GM12878 (cell line): ENCODE data around the gene TRAPPC11. TPM values are rescaled to one million over a fixed set of nuclear protein-coding genes. Genes with fewer than 3 reads are reported as not detected.

Experiments used
- ATAC-seq: fragments of 200-7000 bp; cut with Tn5 transposase; 3 replicates; pipeline ENCODE4 v1.9.1; 2020; ENCODE audit warnings: mild to moderate bottlenecking, moderate library complexity
- BruUV-seq: library from RNA; stranded (reverse); fragments of 400-500 nt; replicated peaks from 2 replicates; lab custom pipeline; 2021; lab: Mats Ljungman, UMichigan
- CTCF ChIA-PET: fragments of 300-600 bp; sonication (Branson Sonifier 250); formaldehyde crosslinking; extraction: SDS; loops from one replicate; lab custom pipeline; 2021; ENCODE audit warnings: inconsistent platforms; lab: Yijun Ruan, JAX
- POLR2A ChIA-PET: fragments of 350-600 bp; formaldehyde crosslinking; extraction: SDS; loops from one replicate; lab custom pipeline; 2021; ENCODE audit warnings: inconsistent platforms; lab: Charles Lee
- RAD21 ChIA-PET: fragments of 300-600 bp; sonication (Branson Sonifier 250); formaldehyde crosslinking; loops from one replicate; lab custom pipeline; 2023; ENCODE audit warnings: antibody characterized with exemption; ENCODE audit not compliant: unreplicated experiment; lab: Charles Lee
- SMC1A ChIA-PET: fragments of 300-600 bp; sonication (Branson Sonifier 250); formaldehyde crosslinking; loops from one replicate; lab custom pipeline; 2023; ENCODE audit not compliant: unreplicated experiment, uncharacterized antibody; lab: Charles Lee
- DNase-seq: peaks from one replicate; pipeline ENCODE4 v3.0.0-alpha.2; 2011; ENCODE audit warnings: low read depth, low spot score
- FAIRE-seq: peaks from 3 replicates; lab custom pipeline; 2011; peaks lifted over from hg19 to GRCh38; lab: Jason Lieb, UNC
- H2AFZ ChIP-seq: 2 replicates; pipeline ENCODE4 v1.6.0; 2011; ENCODE audit warnings: low read depth, low read length, control low read depth; ENCODE audit not compliant: control insufficient read depth
- H3K27ac ChIP-seq: 2 replicates; pipeline ENCODE4 v1.5.1; 2011; ENCODE audit warnings: control low read depth; ENCODE audit not compliant: control insufficient read depth, insufficient read depth
- H3K27me3 ChIP-seq, 2 experiments: replicated peaks in 1 of 2; 2 replicates each; pipeline versions ENCODE4 v1.6.0 to v1.6.1; 2011; ENCODE audit warnings: low read length in 1 of 2; ENCODE audit not compliant: control insufficient read depth in 2 of 2, insufficient read depth in 2 of 2
- H3K36me3 ChIP-seq, 2 experiments: 2 replicates each; pipeline ENCODE4 v1.5.1; 2011; ENCODE audit warnings: low read length in 1 of 2; ENCODE audit not compliant: control insufficient read depth in 2 of 2, insufficient read depth in 2 of 2
- H3K4me1 ChIP-seq: 2 replicates; pipeline ENCODE4 v1.6.1; 2011; ENCODE audit warnings: mild to moderate bottlenecking, low read length, moderate library complexity, mixed read lengths; ENCODE audit not compliant: control insufficient read depth, insufficient read depth
- H3K4me2 ChIP-seq: 2 replicates; pipeline ENCODE4 v1.6.0; 2011; ENCODE audit warnings: control low read depth; ENCODE audit not compliant: control insufficient read depth, insufficient read depth
- H3K4me3 ChIP-seq: fragments of 200-600 bp; sonication (generic); 2 replicates; pipeline ENCODE4 v1.5.1; 2016
- H3K79me2 ChIP-seq: 2 replicates; pipeline ENCODE4 v1.6.0; 2011; ENCODE audit warnings: low read length; ENCODE audit not compliant: control insufficient read depth, insufficient read depth
- H3K9ac ChIP-seq: 2 replicates; pipeline ENCODE4 v1.8.0; 2011; ENCODE audit warnings: low read length, control low read depth, mixed read lengths; ENCODE audit not compliant: control insufficient read depth, insufficient read depth
- H3K9me3 ChIP-seq: replicated peaks from 3 replicates; pipeline ENCODE4 v1.5.1; 2011; ENCODE audit warnings: mild to moderate bottlenecking, low read length; ENCODE audit not compliant: control insufficient read depth, insufficient read depth
- H4K20me1 ChIP-seq: 2 replicates; pipeline ENCODE4 v1.6.0; 2011; ENCODE audit not compliant: control insufficient read depth, insufficient read depth
- BHLHE40 ChIP-seq, 2 experiments: fragments of 450-650 bp in 1 of 2; IDR thresholded peaks; 2 replicates each; pipeline ENCODE4 v1.6.1; 2011 to 2017; ENCODE audit warnings: low read depth in 2 of 2, borderline replicate concordance in 1 of 2, improper control_type of control experiment in 1 of 2, low read length in 1 of 2, mild to moderate bottlenecking in 1 of 2
- BMI1 ChIP-seq: fragments of 450-650 bp; IDR thresholded peaks from 2 replicates; pipeline ENCODE4 v1.6.1; 2016; ENCODE audit warnings: mild to moderate bottlenecking, moderate library complexity, borderline replicate concordance
- BRCA1 ChIP-seq: IDR thresholded peaks from 2 replicates; pipeline ENCODE4 v1.6.1; 2011; ENCODE audit warnings: low read depth, low read length, improper control_type of control experiment
- CBX3 ChIP-seq: fragments of 200-600 bp; sonication (generic); IDR thresholded peaks from 2 replicates; pipeline ENCODE4 v1.6.1; 2016; ENCODE audit warnings: low read depth, borderline replicate concordance
- CREM ChIP-seq: IDR thresholded peaks from 2 replicates; pipeline ENCODE4 v1.6.1; 2014; ENCODE audit warnings: antibody characterized with exemption, low read depth
- DPF2 ChIP-seq: fragments of 450-650 bp; IDR thresholded peaks from 2 replicates; pipeline ENCODE4 v1.6.1; 2017; ENCODE audit warnings: mild to moderate bottlenecking
- E2F8 ChIP-seq: fragments of 450-650 bp; IDR thresholded peaks from 2 replicates; pipeline ENCODE4 v1.6.1; 2018; ENCODE audit warnings: mild to moderate bottlenecking, low read depth, moderate library complexity; ENCODE audit not compliant: partially characterized antibody
- FOS ChIP-seq: IDR thresholded peaks from 3 replicates; pipeline ENCODE4 v1.6.1; 2011; ENCODE audit warnings: borderline replicate concordance; ENCODE audit not compliant: insufficient read length; ENCODE audit errors: extremely low read depth
- FOXK2 ChIP-seq: fragments of 450-650 bp; IDR thresholded peaks from 2 replicates; pipeline ENCODE4 v1.6.1; 2017; ENCODE audit warnings: mild to moderate bottlenecking, moderate library complexity
- MTA3 ChIP-seq: IDR thresholded peaks from 2 replicates; pipeline ENCODE4 v1.6.1; 2012; ENCODE audit warnings: low read length, inconsistent platforms, borderline replicate concordance
- NBN ChIP-seq: fragments of 450-650 bp; IDR thresholded peaks from 2 replicates; pipeline ENCODE4 v1.6.1; 2016
- SMAD5 ChIP-seq: IDR thresholded peaks from 2 replicates; pipeline ENCODE4 v1.6.1; 2016; ENCODE audit warnings: antibody characterized with exemption, low read depth
- SMC3 ChIP-seq: IDR thresholded peaks from 2 replicates; pipeline ENCODE4 v1.6.1; 2011; ENCODE audit warnings: low read length, improper control_type of control experiment, borderline replicate concordance
- SREBF1 ChIP-seq: IDR thresholded peaks from 2 replicates; pipeline ENCODE4 v1.6.1; 2012; ENCODE audit warnings: mild to moderate bottlenecking, low read length
- SRF ChIP-seq, 2 experiments: IDR thresholded peaks; 2 replicates each; pipeline ENCODE4 v1.6.1; 2011; ENCODE audit warnings: low read depth in 2 of 2, low read length in 2 of 2, mild to moderate bottlenecking in 1 of 2, moderate library complexity in 1 of 2
- YBX1 ChIP-seq: fragments of 450-650 bp; IDR thresholded peaks from 2 replicates; pipeline ENCODE4 v1.6.1; 2016; ENCODE audit warnings: antibody characterized with exemption
- ZBED1 ChIP-seq: IDR thresholded peaks from 2 replicates; pipeline ENCODE4 v1.6.1; 2016; ENCODE audit warnings: borderline replicate concordance
- WGBS: methylation state at CpG from one replicate; pipeline ENCODE4 v1.1.6; 2016; ENCODE audit warnings: low lambda C conversion rate; ENCODE audit not compliant: insufficient replicate concordance, insufficient coverage; ENCODE audit errors: missing lambda C conversion rate; 5-methylcytosine and 5-hydroxymethylcytosine counted together
- in situ Hi-C: fragments of 300-500 bp; cut with MboI; formaldehyde crosslinking; loops from 9 replicates; pipeline ENCODE4 v1.14.3; 2018; ENCODE audit warnings: mixed read lengths
- intact Hi-C: fragments of 100-400 bp; cut with micrococcal nuclease; formaldehyde crosslinking; loops from one replicate; pipeline ENCODE4 v1.14.2; 2022; ENCODE audit not compliant: unreplicated experiment
- polyA plus RNA-seq, 11 experiments: library from polyadenylated mRNA; depleted of rRNA in 4 of 11; unstranded in 6 of 11; stranded (reverse) in 5 of 11; fragments of >200 nt; fragmentation: Nextera tagmentation in 4 of 11; fragmentation: Illumina TruSeq in 1 of 11; extraction: Ambion mirVana in 4 of 11; extraction: Trizol in 1 of 11; gene quantifications; 1 replicate in 1 of 11; 2 replicates in 10 of 11; pipeline versions ENCODE4 v1.2.1 to v1.2.3, GENCODE V29; 2011 to 2016; ENCODE audit warnings: inconsistent platforms in 2 of 11, missing spikeins in 2 of 11, low read depth in 1 of 11
- total RNA-seq, 4 experiments: library from RNA; depleted of rRNA in 3 of 4; stranded (reverse); fragments of >200 nt in 3 of 4; fragmentation: Illumina TruSeq in 1 of 4; extraction: Trizol in 1 of 4; gene quantifications; 2 replicates each; pipeline versions ENCODE4 v1.2.1 to v1.2.3, GENCODE V29; 2013 to 2021

The TRAPPC11 gene
- total and polyA plus RNA-seq, 10 of the 15 experiments (the other 5 are each of a cell fraction or from before 2014, with no cell fraction given) = 7.3 to 40.5 (median 22.3) TPM

- in situ Hi-C loops = no loop called here
- Histone ChIP-seq H3K4me1 (no peaks in the 10 kb centered on the region), H3K9ac (no peak overlapping the region), H3K4me3 (no peak overlapping the region), H3K9me3 (no peaks in the 10 kb centered on the region), H3K36me3 (no peaks in the 10 kb centered on the region), H4K20me1 (no peaks in the 10 kb centered on the region), H3K79me2 (no peaks in the 10 kb centered on the region), H3K27ac (no peak overlapping the region), H2AFZ (no peak overlapping the region), H3K4me2 (no peak overlapping the region), H3K27me3 (no peaks in the 10 kb centered on the region)
- intact Hi-C loops = no loop called here
- no peak for DNase-seq
- FAIRE-seq = no peak
- no peak for ATAC-seq
- WGBS = 66% methylated on average over 11 of the region's 11 CpGs
- ChIA-PET RAD21 (no interaction called here), POLR2A (no interaction called here), SMC1A (no interaction called here), CTCF (interaction anchor here (0.8 kb wide), 1 partner anchor 60 kb away, joined by 4 read pairs; no protein-coding TSS in a partner anchor)
- no TSS peak for BruUV-seq
- no peak for TF ChIP-seq FOS
- no peak for TF ChIP-seq FOXK2
- no peak for TF ChIP-seq SMC3
- TF ChIP-seq SRF (IDR thresholded peaks at IDR 0.05; ENCODE audit: low read depth in 2 of 2, low read length in 2 of 2) = no peak
These were observed 74.1 kb downstream of the TRAPPC11 start for GRCh38 chr4:183733181-183733580.

- DNase-seq (peak; percentile 24), FAIRE-seq (no peak), ATAC-seq (peak; percentile 92)
- WGBS = 12% methylated on average over 9 of the region's 10 CpGs
- no peaks in the 10 kb centered on the region for H3K4me1 ChIP-seq
- H3K9me3 ChIP-seq = no peaks in the 10 kb centered on the region
- no peak overlapping the region for H3K27ac ChIP-seq
- H2AFZ ChIP-seq = no peak overlapping the region; the same call in 1 of the 2 replicates
- H3K4me3 ChIP-seq = no peak overlapping the region
- in situ Hi-C loops = no loop called here
- ChIA-PET SMC1A (interaction anchor here (0.8 to 1.2 kb wide), 2 partner anchors 55 to 87 kb away, joined by 3 to 4 read pairs; no protein-coding TSS in a partner anchor), POLR2A (interaction anchor here (0.6 to 0.7 kb wide), 4 partner anchors 9 to 545 kb away, joined by 3 to 8 read pairs (median 6); no protein-coding TSS in a partner anchor), CTCF (interaction anchor here (0.6 to 0.8 kb wide), 2 partner anchors 16 to 509 kb away, joined by 3 to 4 read pairs; no protein-coding TSS in a partner anchor), RAD21 (no interaction called here)
- peak overlapping the region; percentile 25; the same call in 1 of the 2 replicates for H3K4me2 ChIP-seq
- no peaks in the 10 kb centered on the region for H4K20me1 ChIP-seq
- no peak overlapping the region for H3K9ac ChIP-seq
- H3K79me2 ChIP-seq = no peaks in the 10 kb centered on the region
- no peaks in the 10 kb centered on the region for H3K27me3 ChIP-seq
- no peaks in the 10 kb centered on the region for H3K36me3 ChIP-seq
- intact Hi-C loops = no loop called here
- no TSS peak for BruUV-seq
- TF ChIP-seq ZBED1 (no peak), DPF2 (peak; percentile 86), MTA3 (no peak), BRCA1 (no peak), E2F8 (no peak), NBN (peak; percentile 76), CBX3 (no peak), CREM (peak; percentile 55), YBX1 (no peak), SMAD5 (no peak), BHLHE40 (IDR thresholded peaks at IDR 0.05; ENCODE audit: borderline replicate concordance in 1 of 2, low read depth in 2 of 2, low read length in 1 of 2) (peak in 1 of 2 experiments; percentile 40; a peak in 2 of 4 replicates), BMI1 (peak; percentile 69; the same call in 1 of the 2 replicates), SREBF1 (no peak)
These were observed 79.1 kb downstream of the TRAPPC11 start for GRCh38 chr4:183738081-183738673.
